H1 (cell line): ENCODE measurements around the gene TBC1D19. TPM values are rescaled to one million over a fixed set of nuclear protein-coding genes. Genes with fewer than 3 reads are reported as not detected.

ENCODE experiments used
- CTCF ChIA-PET: fragments of 300-600 bp; sonication (Branson Sonifier 250); formaldehyde crosslinking; loops from one replicate; lab custom pipeline; 2021; ENCODE audit not compliant: partially characterized antibody; lab: Charles Lee
- POLR2A ChIA-PET: fragments of 300-600 bp; sonication (Branson Sonifier 250); formaldehyde crosslinking; loops from one replicate; lab custom pipeline; 2021; ENCODE audit warnings: inconsistent platforms; ENCODE audit not compliant: partially characterized antibody; lab: Charles Lee
- DNase-seq, 2 experiments: peaks; one replicate each; pipeline versions ENCODE4 v3.0.0 to v3.0.0-alpha.2; 2010 to 2022; ENCODE audit warnings: low spot score in 2 of 2, low read depth in 1 of 2, mixed read lengths in 1 of 2
- FAIRE-seq: peaks from 2 replicates; lab custom pipeline; 2011; peaks lifted over from hg19 to GRCh38; lab: Jason Lieb, UNC
- H2AFZ ChIP-seq: 2 replicates; pipeline ENCODE4 v1.8.1; 2012; ENCODE audit warnings: low read length, inconsistent platforms
- H2AK5ac ChIP-seq: 2 replicates; pipeline ENCODE4 v1.6.1; 2013; ENCODE audit warnings: low read depth, low read length
- H2BK120ac ChIP-seq: replicated peaks from 2 replicates; pipeline ENCODE3; 2013; ENCODE audit warnings: low read depth, low read length, inconsistent platforms
- H2BK12ac ChIP-seq: 2 replicates; pipeline ENCODE4 v1.6.1; 2013; ENCODE audit warnings: low read depth, low read length
- H2BK15ac ChIP-seq: 2 replicates; pipeline ENCODE4 v1.6.1; 2013; ENCODE audit warnings: low read length
- H2BK20ac ChIP-seq: 2 replicates; pipeline ENCODE4 v1.6.1; 2013; ENCODE audit warnings: low read length
- H2BK5ac ChIP-seq: 2 replicates; pipeline ENCODE4 v1.6.1; 2013; ENCODE audit warnings: low read depth, low read length
- H3K14ac ChIP-seq: 2 replicates; pipeline ENCODE4 v1.6.1; 2013; ENCODE audit warnings: inconsistent platforms; ENCODE audit not compliant: insufficient read length
- H3K18ac ChIP-seq: 2 replicates; pipeline ENCODE4 v1.6.1; 2013; ENCODE audit warnings: low read length; ENCODE audit errors: extremely low read depth
- H3K23ac ChIP-seq: 2 replicates; pipeline ENCODE4 v1.6.1; 2013; ENCODE audit warnings: inconsistent platforms; ENCODE audit not compliant: insufficient read length
- H3K23me2 ChIP-seq: 2 replicates; pipeline ENCODE4 v1.6.1; 2013; ENCODE audit warnings: low read depth, low read length
- H3K27ac ChIP-seq: 2 replicates; pipeline ENCODE4 v1.6.1; 2011; ENCODE audit warnings: low read depth, low read length, inconsistent platforms
- H3K27me3 ChIP-seq, 4 experiments: replicated peaks in 1 of 4; 1 replicate in 1 of 4; 2 replicates in 3 of 4; pipeline versions ENCODE4 v1.6.1 to v1.8.1; 2011 to 2013; ENCODE audit warnings: low read length in 3 of 4, mild to moderate bottlenecking in 3 of 4, inconsistent platforms in 2 of 4, mixed read lengths in 2 of 4, moderate library complexity in 1 of 4; ENCODE audit not compliant: control insufficient read depth in 3 of 4, insufficient read depth in 3 of 4; ENCODE audit errors: extremely low read depth in 1 of 4
- H3K36me3 ChIP-seq, 4 experiments: 2 replicates each; pipeline versions ENCODE4 v1.6.1 to v1.8.1; 2011 to 2013; ENCODE audit warnings: mild to moderate bottlenecking in 4 of 4, low read length in 3 of 4, moderate library complexity in 2 of 4, control low read depth in 1 of 4, inconsistent platforms in 1 of 4; ENCODE audit not compliant: insufficient read depth in 4 of 4, control insufficient read depth in 2 of 4
- H3K4ac ChIP-seq: replicated peaks from 2 replicates; pipeline ENCODE3; 2013; ENCODE audit warnings: low read length, low read depth, mixed read lengths, inconsistent platforms; ENCODE audit not compliant: insufficient read length
- H3K4me1 ChIP-seq, 4 experiments: replicated peaks in 1 of 4; 1 replicate in 1 of 4; 2 replicates in 3 of 4; pipeline versions ENCODE4 v1.6.1 to v1.8.1; 2011 to 2013; ENCODE audit warnings: low read length in 3 of 4, inconsistent platforms in 2 of 4, mixed read lengths in 1 of 4; ENCODE audit not compliant: insufficient read depth in 4 of 4, control insufficient read depth in 3 of 4
- H3K4me2 ChIP-seq, 2 experiments: 2 replicates each; pipeline versions ENCODE4 v1.6.1 to v1.8.1; 2011 to 2013; ENCODE audit warnings: low read depth in 2 of 2, low read length in 2 of 2, control low read depth in 1 of 2, inconsistent platforms in 1 of 2, mild to moderate bottlenecking in 1 of 2; ENCODE audit not compliant: insufficient read depth in 1 of 2
- H3K4me3 ChIP-seq, 4 experiments: fragments of 200-600, 300-600 bp in 1 of 4; sonication (generic), shearing (Covaris generic), sonication (Bioruptor Twin) in 1 of 4; 2 replicates each; pipeline versions ENCODE4 v1.5.1 to v1.8.1; 2011 to 2016; ENCODE audit warnings: low read length in 4 of 4, low read depth in 3 of 4, control low read depth in 2 of 4, inconsistent platforms in 2 of 4, mild to moderate bottlenecking in 2 of 4, mixed read lengths in 1 of 4, moderate library complexity in 1 of 4; ENCODE audit not compliant: insufficient read depth in 2 of 4; ENCODE audit errors: extremely low read depth in 1 of 4
- H3K56ac ChIP-seq: replicated peaks from 2 replicates; pipeline ENCODE3; 2013; ENCODE audit warnings: low read depth, mild to moderate bottlenecking, mixed read lengths, low read length, inconsistent platforms; ENCODE audit not compliant: insufficient read length
- H3K79me1 ChIP-seq: 2 replicates; pipeline ENCODE4 v1.6.1; 2013; ENCODE audit warnings: low read depth, low read length, control low read depth
- H3K79me2 ChIP-seq, 2 experiments: 2 replicates each; pipeline versions ENCODE4 v1.6.1 to v1.8.1; 2012 to 2013; ENCODE audit warnings: low read length in 2 of 2, mild to moderate bottlenecking in 2 of 2, inconsistent platforms in 1 of 2; ENCODE audit not compliant: insufficient read depth in 2 of 2, control insufficient read depth in 1 of 2
- H3K9ac ChIP-seq, 4 experiments: replicated peaks in 1 of 4; 1 replicate in 1 of 4; 2 replicates in 3 of 4; pipeline versions ENCODE4 v1.6.1 to v1.8.1; 2011 to 2013; ENCODE audit warnings: low read depth in 3 of 4, low read length in 3 of 4, control low read depth in 2 of 4, mild to moderate bottlenecking in 2 of 4, moderate library complexity in 2 of 4, inconsistent platforms in 1 of 4; ENCODE audit errors: extremely low read depth in 1 of 4
- H3K9me3 ChIP-seq, 2 experiments: 2 replicates each; pipeline versions ENCODE4 v1.6.1 to v1.8.1; 2012 to 2013; ENCODE audit warnings: mild to moderate bottlenecking in 2 of 2, moderate library complexity in 2 of 2, control low read depth in 1 of 2, inconsistent platforms in 1 of 2, low read depth in 1 of 2, low read length in 1 of 2, mixed read lengths in 1 of 2; ENCODE audit not compliant: insufficient read depth in 2 of 2
- H4K20me1 ChIP-seq, 2 experiments: replicated peaks in 1 of 2; 2 replicates each; pipeline versions ENCODE3 to v1.8.1; 2011 to 2013; ENCODE audit warnings: inconsistent platforms in 2 of 2, low read length in 2 of 2, mild to moderate bottlenecking in 1 of 2; ENCODE audit not compliant: insufficient read depth in 2 of 2, control insufficient read depth in 1 of 2
- H4K5ac ChIP-seq: 2 replicates; pipeline ENCODE4 v1.6.1; 2013; ENCODE audit warnings: low read length, low read depth, mixed read lengths, inconsistent platforms; ENCODE audit not compliant: insufficient read length
- H4K8ac ChIP-seq: 2 replicates; pipeline ENCODE4 v1.8.0; 2013; ENCODE audit warnings: mild to moderate bottlenecking, moderate library complexity, low read length, inconsistent platforms; ENCODE audit not compliant: insufficient read depth; ENCODE audit errors: extremely low read depth
- H4K91ac ChIP-seq: replicated peaks from 2 replicates; pipeline ENCODE3; 2013; ENCODE audit warnings: low read length, mixed read lengths, inconsistent platforms; ENCODE audit not compliant: insufficient read length
- GABPA ChIP-seq: IDR thresholded peaks from 2 replicates; pipeline ENCODE4 v1.6.1; 2011; ENCODE audit warnings: mild to moderate bottlenecking, low read length, moderate library complexity, borderline replicate concordance; ENCODE audit not compliant: insufficient read depth
- RAD21 ChIP-seq, 2 experiments: IDR thresholded peaks in 1 of 2; conservative IDR thresholded peaks in 1 of 2; 2 replicates each; pipeline ENCODE4 v1.6.1; 2011; ENCODE audit warnings: low read depth in 2 of 2, low read length in 2 of 2, improper control_type of control experiment in 1 of 2, inconsistent platforms in 1 of 2, mild to moderate bottlenecking in 1 of 2, moderate library complexity in 1 of 2
- RBBP5 ChIP-seq: IDR thresholded peaks from 2 replicates; pipeline ENCODE4 v1.7.1; 2012; ENCODE audit warnings: low read depth, mild to moderate bottlenecking, inconsistent platforms, low read length, moderate library complexity, borderline replicate concordance
- TCF12 ChIP-seq: IDR thresholded peaks from 2 replicates; pipeline ENCODE4 v1.6.1; 2011; ENCODE audit warnings: low read depth, mild to moderate bottlenecking, low read length
- WGBS, 2 experiments: shearing (Covaris generic) in 1 of 2; methylation state at CpG; one replicate each; pipeline versions ENCODE4 v1.1.6 to v1.1.7; 2013 to 2015; ENCODE audit warnings: low lambda C conversion rate in 2 of 2, mixed read lengths in 2 of 2, inconsistent platforms in 1 of 2, low coverage in 1 of 2, missing lambda C conversion rate in 1 of 2; ENCODE audit not compliant: insufficient replicate concordance in 2 of 2, insufficient coverage in 1 of 2, insufficient read length in 1 of 2; ENCODE audit errors: extremely low coverage in 1 of 2, missing lambda C conversion rate in 1 of 2; 5-methylcytosine and 5-hydroxymethylcytosine counted together
- polyA plus RNA-seq, 7 experiments: library from polyadenylated mRNA; depleted of rRNA in 3 of 7; stranded (reverse) in 5 of 7; unstranded in 2 of 7; fragments of >200 nt in 5 of 7; fragments of 200-250 nt in 2 of 7; gene quantifications; 1 replicate in 5 of 7; 2 replicates in 1 of 7; 4 replicates in 1 of 7; pipeline versions ENCODE4 v1.2.1 to v1.2.3, GENCODE V29; 2011 to 2013; ENCODE audit warnings: missing spikeins in 2 of 7, mixed read lengths in 2 of 7
- total RNA-seq: library from RNA; stranded (reverse); fragmentation: NEBNext Ultra II Directional; extraction: Animal tissue kit (Norgen Biotek cat#: 25700); gene quantifications from 2 replicates; pipeline ENCODE4 v1.2.1, GENCODE V29; 2021

TBC1D19 gene
- total and polyA plus RNA-seq, 2 of the 8 experiments (the other 6 are each of a cell fraction or from before 2014, with no cell fraction given): 1.9 to 3.5 TPM

DNA sequence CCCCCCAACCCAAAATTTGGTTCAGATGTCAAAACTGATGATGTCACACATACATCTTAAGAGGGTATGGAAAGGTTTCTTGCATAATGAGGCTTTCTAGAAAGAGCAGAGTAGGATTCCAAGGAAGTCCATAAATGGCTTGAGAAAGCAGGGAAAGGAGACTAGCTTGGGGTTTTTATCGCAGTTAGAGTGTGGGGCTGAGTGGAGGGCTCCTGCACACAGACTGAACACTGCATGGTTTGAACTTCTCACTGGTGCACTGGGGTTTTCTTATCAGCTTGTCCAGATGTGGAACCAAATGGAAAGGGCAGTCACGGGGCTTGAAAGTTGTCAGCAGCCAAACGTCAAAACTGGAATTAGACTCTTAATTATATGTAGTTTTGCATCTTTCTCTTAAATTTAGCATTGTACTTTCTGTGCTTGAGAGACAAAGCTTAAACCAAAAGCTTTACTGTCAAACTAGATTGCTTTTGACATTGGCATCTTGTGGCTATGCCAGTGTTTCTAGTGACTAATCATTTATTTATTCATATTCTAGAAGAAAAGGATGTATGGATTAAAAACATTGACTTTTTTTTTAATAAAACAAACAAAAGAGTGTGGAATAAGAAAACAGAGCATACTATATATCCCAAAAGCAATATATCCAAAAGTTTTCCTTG is 198.4 kb downstream of the TBC1D19 start:
- POLR2A ChIA-PET: no interaction called here
- no peak overlapping the region for H4K91ac ChIP-seq

More for the DNA sequence above, 198.4 kb downstream of the TBC1D19 start:
- Histone ChIP-seq H3K36me3 (no peaks in the 10 kb centered on the region), H3K18ac (no peak overlapping the region), H3K9ac (no peak overlapping the region), H3K79me2 (no peaks in the 10 kb centered on the region), H3K4me2 (no peak overlapping the region), H3K56ac (no peak overlapping the region), H2BK120ac (no peak overlapping the region), H3K27ac (no peak overlapping the region), H3K27me3 (no peaks in the 10 kb centered on the region), H3K4ac (no peak overlapping the region), H3K9me3 (no peaks in the 10 kb centered on the region), H2AK5ac (no peak overlapping the region), H3K4me3 (no peak overlapping the region), H2BK15ac (no peak overlapping the region), H4K20me1 (peaks cover 0 to 1% of the 10 kb centered on the region in 2 experiments), H3K14ac (no peak overlapping the region), H4K5ac (no peak overlapping the region), H4K8ac (no peak overlapping the region), H3K23me2 (no peaks in the 10 kb centered on the region), H2BK5ac (no peak overlapping the region), H3K79me1 (no peaks in the 10 kb centered on the region), H3K23ac (no peak overlapping the region), H2BK12ac (no peak overlapping the region), H2BK20ac (no peak overlapping the region), H3K4me1 (0 out of 7 replicates have a peak, but pooled peaks cover 0 to under 1% (median 0%) of the 10 kb centered on the region in 4 experiments), H2AFZ (no peak overlapping the region)
- no peak for TF ChIP-seq GABPA
- no peak for TF ChIP-seq TCF12
- no peak for TF ChIP-seq RBBP5
- no peak for TF ChIP-seq RAD21 (IDR thresholded peaks at IDR 0.05 in 1 of 2, conservative IDR thresholded peaks at IDR 0.05 in 1 of 2; ENCODE audit: low read depth in 2 of 2, low read length in 2 of 2)
- DNase-seq (no peak), FAIRE-seq (no peak)
- CTCF ChIA-PET: no interaction called here
- WGBS, 2 experiments: 94% methylated on average over 3 of the region's 3 CpGs; no CpG with 5 or more reads in 1 of the 2 experiments
